Measurements from ENCODE around the gene TM7SF2.

The TM7SF2 gene

GRCh38 chr11:65103476-65103875 is 8.2 kb upstream of the TM7SF2 start:
- peaks cover 4% of the 10 kb centered on the region for H3K36me3 ChIP-seq

GRCh38 chr11:65104628-65105027 is 7.0 kb upstream of the TM7SF2 start:
- H3K36me3 ChIP-seq, result peaks cover 8% of the 10 kb centered on the region; the same call in 1 of the 2 replicates
- no peak for DNase-seq

More at GRCh38 chr11:65103476-65103875, 8.2 kb upstream of the TM7SF2 start:
- TF ChIP-seq CTCF (IDR thresholded peaks at IDR 0.05; ENCODE audit: low read depth, low read length), result no peak
- H3K27ac ChIP-seq, result no peak overlapping the region
- no peak overlapping the region for H3K4me3 ChIP-seq (ENCODE audit: low read depth, low read length)
- H3K27me3 ChIP-seq (ENCODE audit: insufficient read depth, low read depth, severe bottlenecking), result no peaks in the 10 kb centered on the region
- DNase-seq, result no peak
- H3K9me3 ChIP-seq (ENCODE audit: severe bottlenecking), result no peaks in the 10 kb centered on the region

GRCh38 chr11:65107078-65107477 is 4.6 kb upstream of the TM7SF2 start:
- no peak for TF ChIP-seq CTCF (IDR thresholded peaks at IDR 0.05; ENCODE audit: low read depth, low read length)
- Histone ChIP-seq H3K9me3 (ENCODE audit: severe bottlenecking) (no peaks in the 10 kb centered on the region), H3K36me3 (peaks cover 8% of the 10 kb centered on the region; the same call in 1 of the 2 replicates), H3K27ac (no peak overlapping the region), H3K4me3 (ENCODE audit: low read depth, low read length) (no peak overlapping the region), H3K27me3 (ENCODE audit: insufficient read depth, low read depth, severe bottlenecking) (no peaks in the 10 kb centered on the region)
- no peak for DNase-seq

More at GRCh38 chr11:65104628-65105027, 7.0 kb upstream of the TM7SF2 start:
- H3K9me3 ChIP-seq (ENCODE audit: severe bottlenecking), result no peaks in the 10 kb centered on the region
- H3K27me3 ChIP-seq (ENCODE audit: insufficient read depth, low read depth, severe bottlenecking), result no peaks in the 10 kb centered on the region
- TF ChIP-seq CTCF (IDR thresholded peaks at IDR 0.05; ENCODE audit: low read depth, low read length), result no peak
- no peak overlapping the region for H3K27ac ChIP-seq
- no peak overlapping the region for H3K4me3 ChIP-seq (ENCODE audit: low read depth, low read length)

GRCh38 chr11:65107751-65108468 is 3.8 kb upstream of the TM7SF2 start:
- H3K4me3 ChIP-seq (ENCODE audit: low read depth, low read length), result no peak overlapping the region
- H3K9me3 ChIP-seq (ENCODE audit: severe bottlenecking), result no peaks in the 10 kb centered on the region
- peaks cover 8% of the 10 kb centered on the region; the same call in 1 of the 2 replicates for H3K36me3 ChIP-seq
- H3K27me3 ChIP-seq (ENCODE audit: insufficient read depth, low read depth, severe bottlenecking), result no peaks in the 10 kb centered on the region
- H3K27ac ChIP-seq, result no peak overlapping the region
- TF ChIP-seq CTCF (IDR thresholded peaks at IDR 0.05; ENCODE audit: low read depth, low read length), result no peak
- no peak for DNase-seq

GRCh38 chr11:65108469-65109123 is 3.1 kb upstream of the TM7SF2 start:
- Histone ChIP-seq H3K9me3 (ENCODE audit: severe bottlenecking) (no peaks in the 10 kb centered on the region), H3K27ac (no peak overlapping the region), H3K27me3 (ENCODE audit: insufficient read depth, low read depth, severe bottlenecking) (no peaks in the 10 kb centered on the region), H3K4me3 (ENCODE audit: low read depth, low read length) (no peak overlapping the region), H3K36me3 (peaks cover 8% of the 10 kb centered on the region; the same call in 1 of the 2 replicates)
- TF ChIP-seq CTCF (IDR thresholded peaks at IDR 0.05; ENCODE audit: low read depth, low read length), result no peak
- DNase-seq, result no peak
